Osteoblast (primary cell): Measurements from ENCODE around the gene NFATC1. TPM values are rescaled to one million over a fixed set of nuclear protein-coding genes. Genes with fewer than 3 reads are reported as not detected.

Source experiments
- DNase-seq: peaks from one replicate; pipeline ENCODE4 v3.0.0; 2011; ENCODE audit warnings: low spot score, mixed read lengths; ENCODE audit not compliant: insufficient read length; ENCODE audit errors: missing footprints
- H2AFZ ChIP-seq: 2 replicates; pipeline ENCODE4 v1.6.0; 2011; ENCODE audit warnings: mild to moderate bottlenecking, low read length
- H3K27ac ChIP-seq: 2 replicates; pipeline ENCODE4 v1.5.1; 2011; ENCODE audit warnings: mild to moderate bottlenecking, low read depth, low read length, moderate library complexity
- H3K27me3 ChIP-seq: 2 replicates; pipeline ENCODE4 v1.6.0; 2012; ENCODE audit warnings: mild to moderate bottlenecking, control low read depth, inconsistent platforms, low read length, moderate library complexity; ENCODE audit not compliant: insufficient read depth
- H3K36me3 ChIP-seq: 2 replicates; pipeline ENCODE4 v1.5.1; 2011; ENCODE audit warnings: mild to moderate bottlenecking, low read length, control low read depth, moderate library complexity; ENCODE audit not compliant: insufficient read depth
- H3K4me1 ChIP-seq: 2 replicates; pipeline ENCODE4 v1.5.1; 2011; ENCODE audit warnings: mild to moderate bottlenecking, low read length, control low read depth, moderate library complexity; ENCODE audit not compliant: insufficient read depth
- H3K4me2 ChIP-seq: 2 replicates; pipeline ENCODE4 v1.6.0; 2011; ENCODE audit warnings: mild to moderate bottlenecking, low read length; ENCODE audit not compliant: insufficient read depth
- H3K4me3 ChIP-seq: fragments of 200-600 bp; sonication (generic); 3 replicates; pipeline ENCODE4 v1.5.1; 2012; ENCODE audit warnings: mild to moderate bottlenecking, low read length, inconsistent platforms; ENCODE audit not compliant: insufficient read depth
- H3K79me2 ChIP-seq: 2 replicates; pipeline ENCODE4 v1.6.0; 2012; ENCODE audit warnings: mild to moderate bottlenecking, low read length, control low read depth, inconsistent platforms; ENCODE audit not compliant: insufficient read depth
- H3K9me3 ChIP-seq: 2 replicates; pipeline ENCODE4 v1.5.1; 2011; ENCODE audit warnings: low read depth, low read length, control low read depth
- H4K20me1 ChIP-seq: 2 replicates; pipeline ENCODE4 v1.6.0; 2012; ENCODE audit warnings: mild to moderate bottlenecking, low read length, control low read depth; ENCODE audit not compliant: insufficient read depth
- total RNA-seq: library from RNA; depleted of rRNA; stranded (reverse); fragments of >200 nt; gene quantifications from 2 replicates; pipeline ENCODE4 v1.2.3, GENCODE V29; 2012
- TF ChIP-seq, protein P1 (sequence below): IDR thresholded peaks from 2 replicates; pipeline ENCODE4 v1.5.1; 2011; ENCODE audit warnings: mild to moderate bottlenecking, low read depth, low read length, moderate library complexity; ENCODE audit errors: extremely low read depth

The NFATC1 gene
- total RNA-seq, 1 donor = 6.2 TPM

DNA sequence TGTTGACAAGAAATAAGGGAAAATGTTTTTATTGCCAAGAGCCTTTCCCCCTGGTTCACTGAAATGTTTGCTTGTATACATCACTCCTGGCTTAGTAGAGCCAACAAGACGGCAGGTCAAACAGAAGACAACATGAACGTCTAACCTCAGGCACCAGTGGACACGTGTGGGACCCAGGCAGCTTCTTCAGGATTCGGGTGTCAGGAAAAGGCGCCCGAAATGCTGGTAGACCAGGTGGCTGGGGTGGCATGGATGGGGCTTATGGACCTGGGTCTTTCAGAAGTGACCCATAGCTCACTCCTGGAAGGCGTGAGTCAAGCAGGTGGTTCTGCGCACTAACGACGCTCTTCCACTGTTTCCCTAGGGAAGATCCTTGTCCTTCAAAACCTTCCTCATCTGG lies 23.3 kb upstream of the NFATC1 start:
- no peaks in the 10 kb centered on the region for H3K79me2 ChIP-seq
- H3K4me1 ChIP-seq = no peaks in the 10 kb centered on the region
- no peak overlapping the region for H3K27ac ChIP-seq
- H2AFZ ChIP-seq = no peak overlapping the region
- H4K20me1 ChIP-seq = no peaks in the 10 kb centered on the region
- DNase-seq = no peak
- H3K4me2 ChIP-seq = no peak overlapping the region
- H3K4me3 ChIP-seq = no peak overlapping the region
- no peaks in the 10 kb centered on the region for H3K27me3 ChIP-seq
- H3K9me3 ChIP-seq = no peaks in the 10 kb centered on the region
- no peaks in the 10 kb centered on the region for H3K36me3 ChIP-seq
- TF ChIP-seq, protein P1, sequence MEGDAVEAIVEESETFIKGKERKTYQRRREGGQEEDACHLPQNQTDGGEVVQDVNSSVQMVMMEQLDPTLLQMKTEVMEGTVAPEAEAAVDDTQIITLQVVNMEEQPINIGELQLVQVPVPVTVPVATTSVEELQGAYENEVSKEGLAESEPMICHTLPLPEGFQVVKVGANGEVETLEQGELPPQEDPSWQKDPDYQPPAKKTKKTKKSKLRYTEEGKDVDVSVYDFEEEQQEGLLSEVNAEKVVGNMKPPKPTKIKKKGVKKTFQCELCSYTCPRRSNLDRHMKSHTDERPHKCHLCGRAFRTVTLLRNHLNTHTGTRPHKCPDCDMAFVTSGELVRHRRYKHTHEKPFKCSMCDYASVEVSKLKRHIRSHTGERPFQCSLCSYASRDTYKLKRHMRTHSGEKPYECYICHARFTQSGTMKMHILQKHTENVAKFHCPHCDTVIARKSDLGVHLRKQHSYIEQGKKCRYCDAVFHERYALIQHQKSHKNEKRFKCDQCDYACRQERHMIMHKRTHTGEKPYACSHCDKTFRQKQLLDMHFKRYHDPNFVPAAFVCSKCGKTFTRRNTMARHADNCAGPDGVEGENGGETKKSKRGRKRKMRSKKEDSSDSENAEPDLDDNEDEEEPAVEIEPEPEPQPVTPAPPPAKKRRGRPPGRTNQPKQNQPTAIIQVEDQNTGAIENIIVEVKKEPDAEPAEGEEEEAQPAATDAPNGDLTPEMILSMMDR = no peak

DNA sequence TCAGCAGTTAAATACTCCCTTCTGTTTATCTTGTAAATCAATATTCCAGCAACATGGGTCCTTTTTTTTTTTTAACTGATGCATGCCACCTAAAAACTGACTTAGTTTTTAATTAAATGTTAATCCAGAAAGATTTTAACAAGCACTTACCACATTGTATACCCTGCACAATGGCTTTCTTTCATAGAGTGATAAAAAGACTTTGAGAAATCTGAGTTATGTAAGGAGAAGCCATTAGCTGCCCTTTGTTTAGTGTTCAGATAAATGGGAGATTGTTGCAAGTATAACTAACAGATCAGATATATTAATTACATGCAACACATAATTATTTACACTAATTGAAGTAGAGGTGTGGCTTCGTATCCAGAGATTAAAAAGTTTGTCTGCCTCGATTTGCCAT lies 22.7 kb upstream of the NFATC1 start:
- Histone ChIP-seq H3K36me3 (no peaks in the 10 kb centered on the region), H2AFZ (no peak overlapping the region), H3K4me1 (no peaks in the 10 kb centered on the region), H3K4me3 (no peak overlapping the region), H3K4me2 (no peak overlapping the region), H3K79me2 (no peaks in the 10 kb centered on the region), H3K27ac (no peak overlapping the region), H3K27me3 (no peaks in the 10 kb centered on the region), H4K20me1 (no peaks in the 10 kb centered on the region), H3K9me3 (no peaks in the 10 kb centered on the region)
- TF ChIP-seq, protein P1 = no peak
- DNase-seq = no peak

DNA sequence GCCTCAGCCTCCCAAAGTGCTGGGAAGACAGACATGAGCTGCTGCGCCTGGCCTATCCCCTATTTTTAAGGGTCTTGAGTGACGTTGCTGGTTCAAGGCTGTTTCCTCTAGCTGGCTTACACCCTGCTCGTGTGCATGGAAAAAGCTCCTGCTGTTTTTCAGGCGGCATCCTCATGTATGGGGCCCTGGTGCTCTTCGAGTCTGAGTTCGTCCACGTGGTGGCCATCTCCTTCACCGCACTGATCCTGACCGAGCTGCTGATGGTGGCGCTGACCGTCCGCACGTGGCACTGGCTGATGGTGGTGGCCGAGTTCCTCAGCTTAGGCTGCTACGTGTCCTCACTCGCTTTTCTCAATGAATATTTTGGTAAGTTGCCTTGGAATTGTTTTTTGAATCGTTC lies 22.0 kb upstream of the NFATC1 start:
- TF ChIP-seq, protein P1 = no peak
- H3K4me2 ChIP-seq = no peak overlapping the region
- H3K27ac ChIP-seq = no peak overlapping the region
- DNase-seq = no peak
- H3K36me3 ChIP-seq = no peaks in the 10 kb centered on the region
- no peak overlapping the region for H3K4me3 ChIP-seq
- no peaks in the 10 kb centered on the region for H3K9me3 ChIP-seq
- H2AFZ ChIP-seq = no peak overlapping the region
- H3K27me3 ChIP-seq = no peaks in the 10 kb centered on the region
- H3K79me2 ChIP-seq = no peaks in the 10 kb centered on the region
- no peaks in the 10 kb centered on the region for H4K20me1 ChIP-seq
- H3K4me1 ChIP-seq = no peaks in the 10 kb centered on the region

DNA sequence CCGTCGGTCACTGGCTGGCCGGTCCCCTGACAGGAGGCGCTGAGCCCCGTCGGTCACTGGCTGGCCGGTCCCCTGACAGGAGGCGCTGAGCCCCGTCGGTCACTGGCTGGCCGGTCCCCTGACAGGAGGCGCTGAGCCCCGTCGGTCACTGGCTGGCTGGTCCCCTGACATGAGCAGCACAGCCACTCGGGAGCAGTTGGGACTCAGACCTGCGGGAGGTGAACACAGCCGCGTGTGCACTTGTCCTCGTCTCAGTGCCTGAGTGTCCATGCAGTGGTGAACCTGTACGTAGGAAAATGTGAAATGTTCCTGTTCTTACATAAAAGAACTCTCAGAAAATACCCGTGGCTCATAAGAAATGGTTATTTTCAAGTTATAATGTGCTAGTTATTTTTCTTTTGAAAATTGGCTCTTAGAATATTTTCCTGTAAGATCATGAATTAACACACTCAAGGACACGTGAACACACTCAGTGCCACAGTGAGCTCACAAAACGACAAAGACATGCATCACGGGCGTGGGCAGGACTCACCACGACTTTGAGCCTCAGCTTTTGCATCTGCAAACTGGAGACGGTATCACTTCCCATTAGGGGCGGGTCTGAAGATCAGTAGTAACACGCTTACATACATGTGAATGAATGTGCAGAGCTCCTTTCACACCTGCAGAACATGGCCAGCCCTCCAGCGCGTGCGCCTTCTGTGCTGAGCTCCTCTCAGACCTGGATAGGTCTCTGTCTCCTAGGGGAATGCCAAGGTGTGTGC lies 21.1 kb upstream of the NFATC1 start:
- Histone ChIP-seq H3K27ac (no peak overlapping the region), H3K79me2 (no peaks in the 10 kb centered on the region), H3K4me2 (no peak overlapping the region), H2AFZ (no peak overlapping the region), H4K20me1 (no peaks in the 10 kb centered on the region), H3K4me1 (no peaks in the 10 kb centered on the region), H3K36me3 (no peaks in the 10 kb centered on the region), H3K27me3 (no peaks in the 10 kb centered on the region), H3K9me3 (no peaks in the 10 kb centered on the region), H3K4me3 (no peak overlapping the region)
- TF ChIP-seq, protein P1 = no peak
- DNase-seq = peak; percentile 79
